NCI-H526 treated with DMSO at 0.1 percent for 48 hours (cell line): ENCODE data around the gene ICAM2.
"Not testable (repeated sequence)": the region's sequence is repeated elsewhere in the genome, so short reads cannot be mapped to it uniquely, and the experiment has no call there.

Experiments
- DNase-seq: peaks from one replicate; lab custom pipeline; 2025; lab: John Stamatoyannopoulos, UW

ICAM2 gene

DNA sequence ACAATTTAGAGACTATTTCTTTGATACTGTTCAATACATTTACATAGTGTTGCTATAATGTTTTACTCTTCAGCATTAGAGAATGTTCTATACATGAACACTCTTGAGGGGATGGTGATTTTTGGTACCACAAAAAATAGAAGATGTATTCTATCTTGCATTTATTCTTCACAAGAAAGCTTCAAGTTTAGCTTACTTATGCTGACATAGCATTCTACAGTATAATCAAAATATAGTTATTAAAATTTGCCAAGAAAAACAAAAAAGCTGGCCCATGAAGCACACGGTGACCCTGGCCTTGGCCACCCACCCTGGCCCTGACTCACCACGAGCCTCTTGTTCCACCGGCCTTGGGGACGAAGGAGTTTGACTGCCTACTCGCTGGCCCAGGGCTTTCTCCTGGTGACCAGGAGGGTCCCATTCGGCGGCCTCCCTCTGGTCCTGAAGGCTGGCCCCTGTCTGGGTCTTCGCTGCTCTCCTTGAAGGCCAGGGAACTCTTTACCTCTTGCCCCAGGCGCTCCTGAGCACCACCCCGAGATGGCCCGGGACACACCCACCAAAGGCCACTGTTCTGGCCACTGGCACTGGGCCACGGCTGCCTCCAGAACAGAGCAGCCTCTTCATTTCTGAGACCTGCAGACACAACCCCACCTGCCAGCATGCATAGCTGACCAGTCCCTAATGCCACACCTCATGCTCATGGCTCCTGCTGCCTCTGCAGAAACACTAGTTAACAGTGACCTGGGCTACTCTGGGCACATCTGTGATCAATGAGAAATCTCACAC lies 22.5 kb upstream of the ICAM2 start:
- no peak for DNase-seq

DNA sequence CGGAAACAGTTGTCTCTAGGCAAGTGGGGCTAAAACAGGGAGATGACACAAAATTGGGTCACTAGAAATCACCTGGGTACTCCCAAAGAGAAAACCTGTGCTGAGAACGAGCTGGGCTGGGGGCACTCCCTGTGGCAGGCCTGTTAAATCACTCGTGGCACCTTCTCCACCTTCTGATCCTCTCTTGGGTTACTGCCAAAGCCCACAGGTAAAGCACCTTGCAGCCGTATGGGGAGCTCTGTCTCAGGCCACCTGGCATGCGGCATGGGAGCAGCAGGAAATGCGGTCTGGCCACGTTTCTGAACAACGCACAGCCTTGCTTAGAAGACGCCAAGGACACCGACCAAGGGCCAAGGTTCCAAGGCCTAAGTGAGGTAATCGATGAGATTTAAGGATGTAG lies 21.5 kb upstream of the ICAM2 start:
- DNase-seq: no peak

DNA sequence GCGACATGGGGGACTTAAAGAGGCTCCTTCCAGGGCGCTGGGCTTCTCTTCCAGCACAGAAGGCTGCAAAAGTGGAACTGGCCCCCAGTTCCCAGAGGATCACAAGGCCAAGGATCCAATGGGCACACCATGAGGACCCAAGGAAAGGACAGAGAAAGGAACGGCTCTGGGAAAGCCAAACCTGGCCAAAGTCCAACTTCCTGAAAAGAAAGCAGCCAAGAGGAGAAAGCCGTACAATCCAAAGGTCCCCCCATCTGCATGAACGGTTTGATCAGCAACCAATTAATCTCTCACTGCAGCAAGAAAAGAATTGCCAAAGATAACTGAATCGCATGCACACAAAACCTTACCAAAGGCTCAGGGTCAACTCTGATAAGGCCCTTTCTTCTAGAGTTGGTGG lies 19.8 kb upstream of the ICAM2 start:
- no peak for DNase-seq

DNA sequence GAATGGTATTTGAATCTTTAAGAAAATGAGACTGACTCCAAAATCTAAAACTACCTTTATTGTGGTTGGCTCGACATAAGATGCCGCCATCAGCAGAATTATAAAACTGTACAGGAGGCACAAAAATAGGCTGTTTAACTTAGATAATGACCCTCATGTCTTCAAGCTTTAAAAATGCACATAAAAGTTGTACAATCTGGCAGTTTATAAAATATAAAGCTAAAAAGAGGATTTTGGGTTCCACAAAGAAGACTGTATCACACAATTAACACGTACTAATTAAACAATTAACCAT lies 18.6 kb upstream of the ICAM2 start:
- DNase-seq: no peak

DNA sequence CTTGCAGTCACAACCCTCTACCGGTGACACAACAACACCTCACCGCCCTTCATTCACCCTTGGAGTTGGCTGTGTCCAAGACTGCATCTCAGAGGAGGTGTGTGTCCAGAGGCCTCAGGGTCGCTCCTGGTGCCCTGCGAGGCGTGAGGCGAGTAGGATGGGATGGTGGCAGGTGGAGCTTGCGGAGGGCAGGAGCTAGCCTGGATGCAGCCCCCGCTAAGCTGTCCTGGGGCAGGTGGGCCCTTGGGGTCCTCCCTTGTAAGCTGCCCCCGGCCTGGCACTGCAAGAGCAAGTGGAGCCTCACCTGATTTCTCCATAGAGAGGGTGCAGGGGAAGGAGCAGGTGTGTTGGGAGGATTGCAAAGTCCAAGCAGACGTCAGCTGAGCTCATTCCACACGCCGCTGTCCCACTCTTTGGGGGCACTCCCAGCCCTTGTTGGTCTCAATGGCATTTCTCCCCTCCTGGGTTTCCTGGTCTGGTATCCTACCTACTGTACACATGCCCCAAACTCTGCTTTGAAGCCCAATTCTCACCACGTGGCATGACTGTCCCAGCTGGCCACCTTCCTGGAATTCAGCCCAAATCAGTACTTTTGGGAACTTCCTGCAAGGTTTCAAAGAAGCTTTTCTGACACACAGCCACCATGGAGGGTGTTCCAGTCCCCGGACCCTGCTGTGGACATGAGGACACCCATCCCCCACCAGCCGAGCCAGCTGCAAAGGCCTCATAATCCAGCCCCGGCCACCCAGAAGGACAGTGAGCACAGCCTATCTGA lies 18.1 kb upstream of the ICAM2 start:
- no peak for DNase-seq

DNA sequence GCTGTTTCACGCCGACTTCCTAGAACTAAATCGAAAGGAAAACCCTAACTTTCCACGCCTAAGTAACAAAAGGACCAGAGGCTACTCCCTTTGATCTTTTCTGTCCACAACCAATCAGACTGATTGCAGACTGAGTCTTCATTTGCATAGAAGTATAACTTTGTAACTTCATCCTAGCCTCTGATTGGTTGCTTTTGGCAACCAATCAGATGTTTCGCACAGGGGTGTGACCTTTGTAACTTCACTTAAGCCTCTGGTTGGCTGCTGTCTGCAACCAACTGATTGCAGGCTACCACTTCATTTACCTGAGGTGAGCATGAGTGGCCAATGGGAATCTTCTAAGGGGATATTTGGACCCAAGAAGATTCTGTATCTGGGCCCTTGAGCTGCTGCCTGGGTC lies 17.4 kb upstream of the ICAM2 start:
- no peak for DNase-seq

DNA sequence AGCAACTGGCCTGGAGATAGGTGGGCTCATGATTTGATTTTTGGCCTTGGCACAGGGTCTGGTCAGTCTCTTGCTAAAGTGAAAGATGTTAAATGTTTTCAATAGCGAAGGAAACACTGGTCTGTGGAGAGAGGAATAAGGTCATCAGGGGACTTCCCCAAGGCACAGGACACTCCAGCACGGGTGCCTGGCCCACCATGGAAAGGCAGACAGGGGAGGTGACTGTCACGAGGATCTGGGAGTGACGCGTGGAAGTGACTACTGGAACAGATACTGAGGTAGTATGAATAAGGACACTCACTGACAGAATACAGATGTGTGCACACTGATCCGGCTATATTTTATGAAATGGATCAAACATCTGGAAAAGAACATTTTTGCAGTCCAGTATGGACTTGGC lies 16.7 kb upstream of the ICAM2 start:
- no peak for DNase-seq

DNA sequence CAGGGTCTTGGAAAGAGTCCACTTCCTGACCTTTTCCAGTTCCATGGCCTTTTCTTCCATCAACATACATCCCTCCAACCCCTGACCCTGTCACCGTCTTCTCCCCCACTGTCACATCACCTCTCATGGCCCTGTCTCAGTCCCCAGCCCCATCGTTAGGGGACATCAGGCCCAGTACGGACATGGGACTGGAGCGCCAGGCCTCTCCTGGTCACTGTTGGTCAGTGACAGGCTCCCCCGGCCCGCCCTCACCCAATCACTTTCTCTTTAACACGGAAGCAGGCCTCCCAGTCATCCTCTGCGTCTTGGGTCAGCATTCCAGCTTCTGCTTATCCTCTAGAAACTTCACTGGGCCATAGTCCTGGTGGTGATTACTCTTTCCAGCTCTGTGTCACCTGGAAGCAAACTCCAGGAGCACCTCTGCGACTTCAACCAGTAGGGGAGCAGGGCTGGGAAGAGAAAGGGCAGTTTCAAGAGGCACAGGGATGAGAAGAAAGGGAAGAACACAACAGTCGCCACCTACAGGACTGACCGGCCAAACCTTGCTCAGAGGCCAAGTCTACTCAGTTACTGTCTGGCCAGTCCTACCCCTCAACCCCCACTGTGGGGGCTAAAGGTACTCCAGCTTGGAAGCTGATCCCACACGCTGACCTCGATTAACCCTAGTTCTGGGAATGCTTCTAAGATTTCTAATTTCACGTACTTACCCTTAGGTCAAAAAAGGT lies 15.9 kb upstream of the ICAM2 start:
- DNase-seq: no peak

DNA sequence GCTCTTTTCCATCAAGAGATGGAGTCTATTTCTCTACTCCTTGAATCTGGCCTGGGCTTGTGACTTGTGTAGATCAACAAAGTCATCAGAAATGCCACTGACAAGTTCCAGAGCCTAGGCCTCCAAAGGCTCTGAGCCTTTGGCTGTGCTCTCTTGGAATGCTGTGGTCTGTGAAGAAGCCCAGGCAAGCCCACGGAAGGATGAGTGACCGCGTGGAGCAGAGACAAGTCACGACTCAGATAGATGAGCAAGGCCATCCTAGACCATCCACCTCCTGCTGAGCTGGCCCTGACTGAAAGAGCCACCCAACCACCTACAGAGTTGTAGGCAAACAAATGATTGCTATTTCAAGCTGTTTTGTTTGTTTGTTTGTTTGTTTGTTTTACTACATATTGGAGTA lies 11.6 kb upstream of the ICAM2 start:
- DNase-seq: no peak

DNA sequence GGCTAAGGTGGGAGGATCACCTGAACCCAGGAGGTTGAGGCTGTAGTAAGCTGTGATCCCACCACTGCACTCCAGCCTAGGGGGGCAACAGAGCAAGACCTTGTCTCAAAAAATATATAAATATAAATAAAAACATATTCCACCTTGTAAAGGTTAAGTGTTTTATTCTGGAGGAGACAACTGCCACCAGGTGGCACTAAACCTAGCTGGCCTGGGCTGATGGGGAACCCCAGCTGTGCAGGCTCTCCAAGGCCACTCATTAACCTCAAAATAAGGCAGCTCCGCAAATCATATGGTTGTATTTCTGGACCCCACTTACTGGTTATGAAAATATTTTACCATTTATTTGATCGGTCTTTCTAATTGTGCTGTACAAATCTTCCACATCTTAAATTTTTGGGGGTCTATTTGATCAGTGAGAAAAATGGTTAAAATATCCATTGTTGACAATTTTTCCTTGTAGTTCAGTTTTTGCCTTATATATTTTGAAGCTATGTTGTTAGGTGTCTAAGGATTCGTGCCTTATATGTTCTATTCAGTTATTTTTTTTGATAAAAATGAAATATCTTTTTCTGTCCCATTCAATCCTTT lies 8.5 kb upstream of the ICAM2 start:
- DNase-seq: no peak

DNA sequence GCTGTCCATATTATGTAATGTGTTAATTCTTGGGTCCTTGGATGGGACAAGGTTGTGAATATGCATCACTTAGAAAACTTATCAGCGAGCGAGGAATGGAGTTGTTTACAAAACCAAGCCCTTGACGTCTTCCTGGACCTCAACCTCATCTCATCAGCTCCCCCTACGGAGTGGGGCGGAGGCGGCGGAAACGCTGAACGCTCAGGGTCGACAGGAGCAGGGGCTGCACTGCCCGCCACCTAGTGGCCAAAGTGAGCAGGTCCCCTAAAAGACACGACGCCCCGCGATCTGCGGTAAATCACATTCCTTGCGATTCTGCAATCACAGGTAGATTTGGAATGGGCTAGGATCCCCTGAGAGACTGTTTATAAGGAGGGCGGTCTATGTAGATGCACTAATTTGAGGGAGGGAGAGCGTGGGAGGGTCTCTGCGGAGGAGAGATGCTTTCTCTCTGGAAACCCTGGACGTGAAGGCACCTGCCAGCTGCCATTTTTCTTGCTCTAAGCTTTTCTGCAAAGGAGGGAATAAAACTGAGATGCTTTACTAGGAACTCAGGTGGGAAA lies 5.4 kb upstream of the ICAM2 start:
- peak; percentile 21 for DNase-seq

DNA sequence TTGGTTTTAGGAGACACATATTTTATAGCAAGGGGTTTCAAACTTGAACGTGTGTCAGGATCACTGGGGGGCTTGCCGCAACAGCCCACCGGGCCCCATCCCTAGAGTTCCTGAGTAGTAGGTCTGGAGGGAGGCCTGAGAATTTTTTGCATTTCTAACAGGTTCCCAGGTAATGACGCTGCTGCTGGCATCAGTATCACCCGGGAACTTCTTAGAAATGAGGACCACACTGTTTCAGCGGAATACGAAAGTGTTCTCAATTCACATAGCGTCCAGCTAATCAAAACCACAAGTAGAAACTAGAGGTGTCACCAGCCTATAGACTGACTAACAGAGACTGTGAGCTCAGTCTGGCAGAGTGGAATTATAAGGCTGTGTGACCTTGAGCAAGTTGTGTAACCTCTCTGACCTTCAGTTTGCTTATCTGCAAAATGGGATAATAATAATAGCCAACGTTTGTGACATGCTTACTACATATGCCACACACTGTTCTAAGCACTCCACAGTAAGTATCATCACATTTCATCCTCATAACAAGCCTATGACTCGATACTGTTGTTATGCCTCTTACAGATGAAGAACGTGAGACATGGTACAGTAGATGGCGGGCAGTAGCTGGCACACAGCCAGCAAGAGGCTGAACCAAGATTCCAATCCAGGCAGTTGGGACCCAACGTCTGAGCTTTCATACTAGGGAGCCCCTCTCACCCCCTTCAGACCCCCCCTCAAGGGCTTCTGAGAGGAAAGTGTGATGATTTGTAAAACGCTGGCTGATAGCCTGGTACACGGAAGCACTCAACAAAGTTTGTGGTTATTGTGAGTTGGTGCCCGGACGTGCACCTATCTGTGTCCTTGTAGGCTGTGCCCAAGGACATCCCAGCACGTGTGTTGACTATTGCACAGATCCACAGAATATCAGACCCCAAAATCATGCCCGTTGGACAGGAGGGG lies 4.6 kb upstream of the ICAM2 start:
- DNase-seq: no peak

DNA sequence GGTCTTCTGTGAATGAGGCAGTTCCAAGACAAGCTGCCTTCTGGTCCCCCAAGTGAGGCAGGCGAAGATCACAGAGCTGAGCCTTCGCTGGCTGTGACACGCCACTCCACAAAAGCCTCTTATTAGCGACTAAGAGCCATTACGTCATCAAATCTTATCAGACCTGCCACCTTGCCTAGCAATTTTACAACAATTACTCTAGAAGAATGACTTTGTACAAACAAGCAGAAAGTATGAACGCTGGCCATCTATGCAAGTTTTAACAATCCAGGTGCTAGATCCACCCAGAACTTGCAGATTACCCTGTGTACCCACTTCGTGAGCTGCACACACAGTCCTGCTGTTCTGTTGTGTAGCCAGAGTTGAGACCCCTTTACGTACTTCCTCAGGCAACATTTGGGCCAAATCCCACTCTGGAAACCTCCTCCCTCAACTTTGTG lies 3.8 kb upstream of the ICAM2 start:
- DNase-seq: no peak

DNA sequence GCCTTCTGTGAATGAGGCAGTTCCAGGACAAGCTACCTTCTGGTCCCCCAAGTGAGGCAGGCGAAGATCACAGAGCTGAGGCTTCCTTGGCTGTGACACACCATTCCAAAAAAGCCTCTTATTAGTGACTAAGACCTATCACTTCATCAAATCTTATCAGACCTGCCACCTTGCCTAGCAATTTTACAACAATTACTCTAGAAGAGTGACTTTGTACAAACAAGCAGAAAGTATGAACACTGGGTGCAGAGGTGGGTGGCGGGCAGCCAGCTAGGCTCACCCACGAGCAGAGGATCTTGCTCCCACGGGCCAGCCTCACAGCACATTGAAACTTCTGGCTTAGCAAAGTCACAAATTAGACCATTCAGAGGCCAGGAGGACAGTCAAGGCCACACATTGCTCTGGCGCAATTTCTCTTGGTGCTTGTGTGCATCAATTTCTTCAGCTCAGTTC lies 2.2 kb upstream of the ICAM2 start:
- DNase-seq: no peak

DNA sequence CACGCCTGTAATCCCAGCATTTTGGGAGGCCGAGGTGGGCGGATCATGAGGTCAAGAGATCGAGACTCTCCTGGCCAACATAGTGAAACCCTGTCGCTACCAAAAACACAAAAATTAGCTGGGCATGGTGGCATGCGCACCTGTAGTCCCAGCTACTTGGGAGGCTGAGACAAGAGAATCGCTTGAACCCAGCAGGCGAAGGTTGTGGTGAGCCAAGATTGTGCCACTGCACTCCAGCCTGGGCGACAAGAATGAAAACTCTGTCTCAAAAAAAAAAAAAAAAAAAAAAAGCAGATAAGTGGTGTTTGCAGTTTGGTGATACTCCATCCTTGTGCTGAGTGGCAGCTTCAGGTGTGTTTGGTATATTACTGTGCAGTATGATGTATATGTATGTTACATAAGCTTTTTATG lies 877 bp downstream of the ICAM2 start:
- not testable (repeated sequence) for DNase-seq

DNA sequence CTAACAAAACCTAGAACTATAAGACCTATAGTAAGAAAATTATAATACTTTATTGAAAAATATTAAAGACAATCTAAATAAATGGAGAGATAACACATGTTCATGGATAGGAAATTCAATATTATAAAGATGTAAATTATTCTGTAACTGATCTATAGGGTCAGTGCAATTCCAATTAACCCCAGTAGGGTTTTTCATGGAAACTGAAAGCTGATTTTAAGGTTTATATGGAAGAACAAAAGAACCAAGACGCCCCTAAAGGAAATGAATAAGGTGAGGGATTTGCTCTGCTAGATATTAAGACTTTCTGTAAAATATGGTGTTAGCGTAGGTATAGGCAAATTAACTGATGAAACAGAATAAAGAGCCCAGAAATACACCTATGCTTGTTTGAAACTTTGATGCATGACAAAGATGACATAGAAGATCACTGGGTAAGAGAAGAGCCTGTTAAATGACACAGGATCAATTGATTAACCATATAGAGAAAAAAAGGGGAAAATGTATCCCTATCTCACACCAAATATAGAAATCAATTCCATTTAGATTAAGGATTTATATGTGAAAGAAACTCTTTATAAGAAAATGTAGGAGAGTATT lies 3.0 kb downstream of the ICAM2 start:
- DNase-seq: no peak

DNA sequence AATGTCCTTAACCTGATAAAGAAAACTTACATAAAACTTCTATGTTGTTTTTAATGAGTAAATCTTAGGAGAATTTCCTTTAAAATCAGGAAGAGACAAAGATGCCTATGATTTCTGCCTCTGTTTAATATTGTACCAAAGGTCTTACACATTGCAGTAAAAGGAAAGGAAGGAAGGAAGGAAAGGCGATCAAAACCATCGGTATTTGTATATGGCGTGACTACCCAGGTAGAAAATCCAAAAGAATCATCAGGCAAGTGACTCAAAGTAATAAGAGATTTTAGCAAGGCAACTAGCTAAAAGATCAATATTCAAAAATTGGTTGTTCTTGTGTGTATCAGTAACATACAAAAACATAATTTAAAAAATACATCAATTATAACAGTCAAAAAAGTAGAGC lies 3.5 kb downstream of the ICAM2 start:
- DNase-seq: no peak

DNA sequence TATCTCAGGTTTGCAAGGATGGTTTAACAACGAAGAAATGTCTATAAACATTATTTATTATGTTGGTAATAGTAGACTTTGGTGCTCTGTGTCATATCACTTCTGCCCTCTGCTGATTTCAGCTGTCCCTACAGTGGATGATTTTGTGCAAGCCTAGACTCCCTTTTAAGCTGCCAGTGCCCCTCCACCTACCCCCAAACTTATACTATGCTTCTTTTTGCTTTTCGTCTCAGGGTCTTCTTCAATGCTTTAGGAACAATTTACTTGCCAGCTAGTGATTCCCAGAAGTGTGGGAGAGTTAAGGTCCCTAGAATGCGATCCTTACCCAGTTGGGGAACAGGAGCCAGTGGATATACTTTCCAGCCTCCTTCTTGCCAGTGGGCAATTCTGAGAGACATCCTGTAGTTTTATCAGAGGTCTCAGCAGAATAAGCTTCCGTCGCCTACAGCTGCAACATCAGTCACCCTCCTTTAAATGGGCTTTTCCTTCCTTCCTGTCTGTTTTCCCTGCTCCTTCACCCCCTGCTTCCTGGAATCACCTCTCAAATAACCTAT lies 4.1 kb downstream of the ICAM2 start:
- DNase-seq: no peak

DNA sequence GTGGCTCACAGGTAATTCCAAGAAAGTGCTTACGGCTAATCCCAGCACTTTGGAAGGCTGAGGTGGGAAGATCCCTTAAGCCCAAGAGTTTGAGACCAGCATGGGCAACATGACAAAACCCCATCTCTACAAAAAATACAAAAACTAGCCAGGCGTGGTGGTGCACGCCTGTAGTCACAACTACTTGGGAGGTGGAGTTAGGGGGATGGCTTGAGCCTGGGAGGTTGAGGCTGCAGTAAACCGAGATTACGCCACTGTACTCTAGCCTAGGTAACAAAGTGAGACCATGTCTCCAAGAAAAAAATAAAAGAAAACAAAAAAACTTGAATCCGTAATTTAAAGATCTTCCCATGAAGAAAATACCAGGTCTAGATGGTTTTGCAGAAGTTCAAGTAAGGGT lies 5.0 kb downstream of the ICAM2 start:
- DNase-seq: no peak
